ENCODE measurements around the gene EHD1.

Gene EHD1

GRCh38 chr11:64869571-64870175 lies 8.7 kb downstream of the EHD1 start:
- no peaks in the 10 kb centered on the region for H3K9me3 ChIP-seq (ENCODE audit: low read depth, low read length)
- no peak overlapping the region for H3K4me3 ChIP-seq
- peaks cover 7% of the 10 kb centered on the region; the same call in 1 of the 2 replicates for H3K36me3 ChIP-seq (ENCODE audit: insufficient read depth, low read length)
- no peak overlapping the region for H3K9ac ChIP-seq (ENCODE audit: insufficient read length)
- no peak overlapping the region for H3K27ac ChIP-seq
- TF ChIP-seq FOXP2 (optimal IDR thresholded peaks at IDR 0.05; ENCODE audit: control extremely low read depth, extremely low read length, insufficient read depth): no peak
- no peak for TF ChIP-seq EZH2 (IDR thresholded peaks at IDR 0.05)
- no peak for TF ChIP-seq POLR2AphosphoS5 (IDR thresholded peaks at IDR 0.05; ENCODE audit: borderline replicate concordance, low read depth, low read length)
- no peak for DNase-seq (ENCODE audit: low read depth, low spot score)

GRCh38 chr11:64868904-64869570 lies 9.4 kb downstream of the EHD1 start:
- H3K27ac ChIP-seq: no peak overlapping the region
- no peak for DNase-seq (ENCODE audit: low read depth, low spot score)
- H3K9ac ChIP-seq (ENCODE audit: insufficient read length): no peak overlapping the region
- peaks cover 7% of the 10 kb centered on the region; the same call in 1 of the 2 replicates for H3K36me3 ChIP-seq (ENCODE audit: insufficient read depth, low read length)
- H3K4me3 ChIP-seq: no peak overlapping the region
- no peak for TF ChIP-seq FOXP2 (optimal IDR thresholded peaks at IDR 0.05; ENCODE audit: control extremely low read depth, extremely low read length, insufficient read depth)
- no peak for TF ChIP-seq EZH2 (IDR thresholded peaks at IDR 0.05)
- TF ChIP-seq POLR2AphosphoS5 (IDR thresholded peaks at IDR 0.05; ENCODE audit: borderline replicate concordance, low read depth, low read length): no peak
- no peaks in the 10 kb centered on the region for H3K9me3 ChIP-seq (ENCODE audit: low read depth, low read length)

- H3K27ac ChIP-seq: no peak overlapping the region
- H3K9ac ChIP-seq (ENCODE audit: insufficient read length): no peak overlapping the region
- DNase-seq (ENCODE audit: low read depth, low spot score): no peak
- no peak overlapping the region for H3K4me3 ChIP-seq
- H3K36me3 ChIP-seq (ENCODE audit: insufficient read depth, low read length): peaks cover 1% of the 10 kb centered on the region; the same call in 1 of the 2 replicates
- H3K9me3 ChIP-seq (ENCODE audit: low read depth, low read length): no peaks in the 10 kb centered on the region
- no peak for TF ChIP-seq FOXP2 (optimal IDR thresholded peaks at IDR 0.05; ENCODE audit: control extremely low read depth, extremely low read length, insufficient read depth)
- TF ChIP-seq EZH2 (IDR thresholded peaks at IDR 0.05): no peak
- no peak for TF ChIP-seq POLR2AphosphoS5 (IDR thresholded peaks at IDR 0.05; ENCODE audit: borderline replicate concordance, low read depth, low read length)
Measured at GRCh38 chr11:64867748-64868462, 10.5 kb downstream of the EHD1 start.

GRCh38 chr11:64866173-64866491 lies 12.3 kb downstream of the EHD1 start:
- Histone ChIP-seq H3K9me3 (ENCODE audit: low read depth, low read length) (no peaks in the 10 kb centered on the region), H3K27ac (no peak overlapping the region), H3K4me3 (no peak overlapping the region), H3K36me3 (ENCODE audit: insufficient read depth, low read length) (no peaks in the 10 kb centered on the region; the same call in 1 of the 2 replicates), H3K9ac (ENCODE audit: insufficient read length) (no peak overlapping the region)
- TF ChIP-seq EZH2 (IDR thresholded peaks at IDR 0.05) (no peak), POLR2AphosphoS5 (IDR thresholded peaks at IDR 0.05; ENCODE audit: borderline replicate concordance, low read depth, low read length) (no peak), FOXP2 (optimal IDR thresholded peaks at IDR 0.05; ENCODE audit: control extremely low read depth, extremely low read length, insufficient read depth) (no peak)
- DNase-seq (ENCODE audit: low read depth, low spot score): no peak

- Histone ChIP-seq H3K9ac (ENCODE audit: insufficient read length) (no peak overlapping the region), H3K9me3 (ENCODE audit: low read depth, low read length) (no peaks in the 10 kb centered on the region), H3K4me3 (no peak overlapping the region), H3K36me3 (ENCODE audit: insufficient read depth, low read length) (no peaks in the 10 kb centered on the region), H3K27ac (no peak overlapping the region)
- TF ChIP-seq POLR2AphosphoS5 (IDR thresholded peaks at IDR 0.05; ENCODE audit: borderline replicate concordance, low read depth, low read length) (no peak), FOXP2 (optimal IDR thresholded peaks at IDR 0.05; ENCODE audit: control extremely low read depth, extremely low read length, insufficient read depth) (no peak), EZH2 (IDR thresholded peaks at IDR 0.05) (no peak)
- no peak for DNase-seq (ENCODE audit: low read depth, low spot score)
Measured at GRCh38 chr11:64865286-64866172, 12.9 kb downstream of the EHD1 start.

- TF ChIP-seq FOXP2 (optimal IDR thresholded peaks at IDR 0.05; ENCODE audit: control extremely low read depth, extremely low read length, insufficient read depth) (no peak), POLR2AphosphoS5 (IDR thresholded peaks at IDR 0.05; ENCODE audit: borderline replicate concordance, low read depth, low read length) (no peak), EZH2 (IDR thresholded peaks at IDR 0.05) (no peak)
- no peak overlapping the region for H3K4me3 ChIP-seq
- DNase-seq (ENCODE audit: low read depth, low spot score): no peak
- no peaks in the 10 kb centered on the region for H3K9me3 ChIP-seq (ENCODE audit: low read depth, low read length)
- H3K27ac ChIP-seq: no peak overlapping the region
- H3K9ac ChIP-seq (ENCODE audit: insufficient read length): no peak overlapping the region
- H3K36me3 ChIP-seq (ENCODE audit: insufficient read depth, low read length): no peaks in the 10 kb centered on the region
Measured at GRCh38 chr11:64864473-64865285, 13.7 kb downstream of the EHD1 start.

- Histone ChIP-seq H3K4me3 (no peak overlapping the region), H3K9ac (ENCODE audit: insufficient read length) (no peak overlapping the region), H3K36me3 (ENCODE audit: insufficient read depth, low read length) (no peaks in the 10 kb centered on the region), H3K9me3 (ENCODE audit: low read depth, low read length) (no peaks in the 10 kb centered on the region), H3K27ac (no peak overlapping the region)
- TF ChIP-seq EZH2 (IDR thresholded peaks at IDR 0.05) (no peak), FOXP2 (optimal IDR thresholded peaks at IDR 0.05; ENCODE audit: control extremely low read depth, extremely low read length, insufficient read depth) (no peak), POLR2AphosphoS5 (IDR thresholded peaks at IDR 0.05; ENCODE audit: borderline replicate concordance, low read depth, low read length) (no peak)
- no peak for DNase-seq (ENCODE audit: low read depth, low spot score)
Measured at GRCh38 chr11:64864135-64864472, 14.3 kb downstream of the EHD1 start.
